GM21367 (cell line): Measurements from ENCODE around the gene PNPLA7.
"Not testable (repeated sequence)": the region's sequence is repeated elsewhere in the genome, so short reads cannot be mapped to it uniquely, and the experiment has no call there.

Experiments
- ATAC-seq: cut with Tn5 transposase; IDR thresholded peaks from one replicate; pipeline ENCODE4 v1.9.1; 2021; ENCODE audit not compliant: unreplicated experiment

PNPLA7 gene

GRCh38 chr9:137550231-137550621, at the start of gene PNPLA7:
Gene PNPLA7 (minus strand): TSS chr9:137550402. CDS start chr9:137550197, 205 bp downstream.
- no peak for ATAC-seq

GRCh38 chr9:137598943-137599342, 48.7 kb upstream of the PNPLA7 start:
- ATAC-seq, result no peak

GRCh38 chr9:137596577-137596976, 46.4 kb upstream of the PNPLA7 start:
- not testable (repeated sequence) for ATAC-seq

GRCh38 chr9:137593176-137593575, 43.0 kb upstream of the PNPLA7 start:
- ATAC-seq, result no peak

- ATAC-seq, result no peak
Measured at GRCh38 chr9:137592767-137593166, 42.6 kb upstream of the PNPLA7 start.

- ATAC-seq, result peak; percentile 81
Measured at GRCh38 chr9:137590469-137591383, 40.5 kb upstream of the PNPLA7 start, which contains the start of gene ZMYND19. Gene ZMYND19 (minus strand): TSS chr9:137590512. CDS start chr9:137590263, 249 bp downstream.

GRCh38 chr9:137590123-137590468, 39.9 kb upstream of the PNPLA7 start:
- peak; percentile 17 for ATAC-seq

GRCh38 chr9:137589441-137590122, 39.4 kb upstream of the PNPLA7 start:
- peak; percentile 19 for ATAC-seq

GRCh38 chr9:137588891-137589290, 38.7 kb upstream of the PNPLA7 start:
- ATAC-seq, result no peak

- ATAC-seq, result no peak
Measured at GRCh38 chr9:137588311-137588710, 38.1 kb upstream of the PNPLA7 start.

GRCh38 chr9:137586854-137587253, 36.7 kb upstream of the PNPLA7 start:
- no peak for ATAC-seq

GRCh38 chr9:137583957-137584356, 33.8 kb upstream of the PNPLA7 start:
- no peak for ATAC-seq

- no peak for ATAC-seq
Measured at GRCh38 chr9:137583347-137583746, 33.1 kb upstream of the PNPLA7 start.

GRCh38 chr9:137582286-137582860, 32.2 kb upstream of the PNPLA7 start:
- ATAC-seq, result no peak

- ATAC-seq, result no peak
Measured at GRCh38 chr9:137581361-137582285, 31.4 kb upstream of the PNPLA7 start.

- no peak for ATAC-seq
Measured at GRCh38 chr9:137580954-137581322, 30.7 kb upstream of the PNPLA7 start.

- no peak for ATAC-seq
Measured at GRCh38 chr9:137580209-137580953, 30.2 kb upstream of the PNPLA7 start.

- no peak for ATAC-seq
Measured at GRCh38 chr9:137579259-137579604, 29.0 kb upstream of the PNPLA7 start.

- ATAC-seq, result peak; percentile 76
Measured at GRCh38 chr9:137578518-137579258, 28.5 kb upstream of the PNPLA7 start, which contains the start of gene DPH7. Gene DPH7 (minus strand): TSS chr9:137578925. CDS start chr9:137578777, 148 bp downstream.
